Measurements from ENCODE around the gene DPP7.

The DPP7 gene

GRCh38 chr9:137114613-137115393, at the start of gene DPP7:
DPP7 (minus strand) TSS chr9:137114733; CDS start chr9:137114713, 20 bp downstream.
- DNase-seq: peak; percentile 54 to 77 (median 71)

- no peak for DNase-seq
These were observed 49.3 kb upstream of the DPP7 start for GRCh38 chr9:137163805-137164204.

- no peak for DNase-seq
These were observed 48.8 kb upstream of the DPP7 start for GRCh38 chr9:137163365-137163715.

GRCh38 chr9:137162505-137163364, 48.2 kb upstream of the DPP7 start:
- no peak for DNase-seq

GRCh38 chr9:137161558-137162486, 47.3 kb upstream of the DPP7 start:
- no peak for DNase-seq

GRCh38 chr9:137160716-137161557, 46.4 kb upstream of the DPP7 start:
- no peak for DNase-seq

GRCh38 chr9:137160054-137160425, 45.5 kb upstream of the DPP7 start:
- DNase-seq: no peak

GRCh38 chr9:137159105-137160053, 44.8 kb upstream of the DPP7 start:
- no peak for DNase-seq

GRCh38 chr9:137158625-137159024, 44.1 kb upstream of the DPP7 start:
- DNase-seq: no peak

- no peak for DNase-seq
These were observed 43.3 kb upstream of the DPP7 start for GRCh38 chr9:137157618-137158415.

GRCh38 chr9:137156567-137157375, 42.2 kb upstream of the DPP7 start:
- peak; percentile 14 to 57 (median 48) for DNase-seq

- no peak for DNase-seq
These were observed 38.4 kb upstream of the DPP7 start for GRCh38 chr9:137152844-137153405.

GRCh38 chr9:137150617-137151457, 36.3 kb upstream of the DPP7 start:
- peak in 3 of 6 experiments; percentile 28 to 40 (median 35) for DNase-seq

- DNase-seq: no peak
These were observed 35.5 kb upstream of the DPP7 start for GRCh38 chr9:137149942-137150616.

- no peak for DNase-seq
These were observed 34.8 kb upstream of the DPP7 start for GRCh38 chr9:137149363-137149762.

GRCh38 chr9:137148661-137149060, 34.1 kb upstream of the DPP7 start:
- no peak for DNase-seq

GRCh38 chr9:137148242-137148641, 33.7 kb upstream of the DPP7 start:
- no peak for DNase-seq
